GM21717 (cell line): ENCODE measurements around the gene MCF2L.

Experiments used
- ATAC-seq: cut with Tn5 transposase; IDR thresholded peaks from one replicate; pipeline ENCODE4 v1.9.1; 2021; ENCODE audit warnings: mild to moderate bottlenecking, moderate library complexity; ENCODE audit not compliant: unreplicated experiment

The MCF2L gene

GRCh38 chr13:113013878-113014751, 45.1 kb downstream of the MCF2L start:
- ATAC-seq = no peak

- no peak for ATAC-seq
Observed at GRCh38 chr13:113014752-113015745, 46.0 kb downstream of the MCF2L start.

- no peak for ATAC-seq
Observed at GRCh38 chr13:113015826-113016525, 47.0 kb downstream of the MCF2L start.

- no peak for ATAC-seq
Observed at GRCh38 chr13:113016526-113017295, 47.7 kb downstream of the MCF2L start.

- ATAC-seq = no peak
Observed at GRCh38 chr13:113017506-113018215, 48.6 kb downstream of the MCF2L start.

- ATAC-seq = no peak
Observed at GRCh38 chr13:113018676-113019465, 49.9 kb downstream of the MCF2L start.

- ATAC-seq = no peak
Observed at GRCh38 chr13:113020323-113021080, 51.5 kb downstream of the MCF2L start.

- ATAC-seq = no peak
Observed at GRCh38 chr13:113021391-113021790, 52.4 kb downstream of the MCF2L start.

GRCh38 chr13:113021811-113022210, 52.8 kb downstream of the MCF2L start:
- no peak for ATAC-seq

GRCh38 chr13:113022391-113022744, 53.4 kb downstream of the MCF2L start:
- ATAC-seq = no peak

GRCh38 chr13:113022745-113023574, 53.9 kb downstream of the MCF2L start:
- ATAC-seq = no peak

GRCh38 chr13:113023694-113024430, 54.8 kb downstream of the MCF2L start:
- ATAC-seq = no peak

GRCh38 chr13:113024466-113024865, 55.5 kb downstream of the MCF2L start:
- no peak for ATAC-seq

- no peak for ATAC-seq
Observed at GRCh38 chr13:113026391-113026910, 57.4 kb downstream of the MCF2L start.

GRCh38 chr13:113027095-113027494, 58.1 kb downstream of the MCF2L start:
- no peak for ATAC-seq

- no peak for ATAC-seq
Observed at GRCh38 chr13:113027566-113027965, 58.6 kb downstream of the MCF2L start.
